Esophagus squamous epithelium (tissue), 5 donors: ENCODE results near the gene TTC39B. TPM values are rescaled to one million over a fixed set of nuclear protein-coding genes. Genes with fewer than 3 reads are reported as not detected.
A peak's percentile ranks its signal among the peaks of the same experiment; 100 is the strongest.
"Not testable (repeated sequence)": the region's sequence is repeated elsewhere in the genome, so short reads cannot be mapped to it uniquely, and the experiment has no call there.

Experiments used
- DNase-seq: peaks from one replicate; lab custom pipeline; 2025; lab: John Stamatoyannopoulos, UW
- H3K27ac ChIP-seq, 4 donors: fragments of 200-600 bp; sonication (generic); one replicate each; pipeline ENCODE4 v1.5.1; 2016 to 2019; ENCODE audit warnings: mild to moderate bottlenecking in 1 of 4
- H3K27me3 ChIP-seq, 4 donors: fragments of 200-600 bp; sonication (generic); 1 replicate in 3 of 4; 2 replicates in 1 of 4; pipeline versions ENCODE4 v1.5.1 to v1.6.0; 2017 to 2021; ENCODE audit warnings: antibody characterized with exemption in 1 of 4
- H3K36me3 ChIP-seq, 3 donors: fragments of 200-600 bp; sonication (generic); one replicate each; pipeline ENCODE4 v1.5.1; 2016 to 2019
- H3K4me1 ChIP-seq, 3 donors: fragments of 200-600 bp; sonication (generic); one replicate each; pipeline ENCODE4 v1.5.1; 2017 to 2019
- H3K4me3 ChIP-seq, 4 donors: fragments of 200-600 bp; sonication (generic); 1 replicate in 3 of 4; 2 replicates in 1 of 4; pipeline ENCODE4 v1.5.1; 2016 to 2019; ENCODE audit warnings: mild to moderate bottlenecking in 2 of 4, moderate library complexity in 1 of 4
- H3K9me3 ChIP-seq, 3 donors: fragments of 200-600 bp; sonication (generic); one replicate each; pipeline ENCODE4 v1.5.1; 2016 to 2019
- POLR2A ChIP-seq, 4 donors: fragments of 450-650 bp; IDR thresholded peaks; one replicate each; pipeline ENCODE4 v1.6.1; 2017; ENCODE audit warnings: antibody characterized with exemption in 4 of 4, mild to moderate bottlenecking in 4 of 4, moderate library complexity in 3 of 4
- WGBS, 2 donors: methylation state at CpG; one replicate each; pipeline ENCODE4 v1.1.5; 2018; 5-methylcytosine and 5-hydroxymethylcytosine counted together
- intact Hi-C: fragments of 100-400 bp; cut with DNase I; formaldehyde crosslinking; loops from one replicate; pipeline ENCODE4 v1.15.0; 2022
- total RNA-seq, 4 donors: library from RNA; depleted of rRNA; stranded (reverse); fragments of >200 nt; gene quantifications; one replicate each; pipeline ENCODE4 v1.1.0, GENCODE V29; 2016
- TF ChIP-seq, protein P1 (sequence below), 6 experiments: fragments of 450-650 bp in 4 of 6; fragments of 200-600 bp in 2 of 6; sonication (generic) in 2 of 6; IDR thresholded peaks; one replicate each; pipeline ENCODE4 v1.5.1; 2016 to 2019; ENCODE audit warnings: antibody characterized with exemption in 6 of 6, mild to moderate bottlenecking in 4 of 6, moderate library complexity in 4 of 6
- donor health status: DM: yes; HTN: yes; CAD: no.

The TTC39B gene
- total RNA-seq, 4 donors from 2014 or later, result 15.8 to 24.3 (median 17.5) TPM

DNA sequence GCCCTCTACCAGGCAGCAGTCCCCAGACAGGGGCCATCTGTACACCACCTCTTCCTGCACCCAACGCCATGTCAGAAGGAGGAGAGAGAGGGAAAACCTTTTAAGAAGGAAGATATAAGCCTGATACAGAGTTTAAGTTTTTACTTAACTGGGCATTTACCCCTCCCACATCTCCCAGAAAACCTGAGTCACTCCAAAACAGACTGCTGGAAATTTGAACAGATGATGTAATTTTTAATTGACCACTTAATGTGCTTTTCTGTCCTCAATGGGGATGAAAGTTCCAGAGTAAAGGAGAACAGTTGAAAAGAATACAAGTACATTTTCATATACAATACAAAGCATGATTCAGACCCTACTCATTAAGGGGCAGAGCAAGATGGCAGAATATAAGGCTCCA lies 63.9 kb downstream of the TTC39B start:
- TF ChIP-seq POLR2A (IDR thresholded peaks at IDR 0.05), result no peak
- TF ChIP-seq, protein P1, sequence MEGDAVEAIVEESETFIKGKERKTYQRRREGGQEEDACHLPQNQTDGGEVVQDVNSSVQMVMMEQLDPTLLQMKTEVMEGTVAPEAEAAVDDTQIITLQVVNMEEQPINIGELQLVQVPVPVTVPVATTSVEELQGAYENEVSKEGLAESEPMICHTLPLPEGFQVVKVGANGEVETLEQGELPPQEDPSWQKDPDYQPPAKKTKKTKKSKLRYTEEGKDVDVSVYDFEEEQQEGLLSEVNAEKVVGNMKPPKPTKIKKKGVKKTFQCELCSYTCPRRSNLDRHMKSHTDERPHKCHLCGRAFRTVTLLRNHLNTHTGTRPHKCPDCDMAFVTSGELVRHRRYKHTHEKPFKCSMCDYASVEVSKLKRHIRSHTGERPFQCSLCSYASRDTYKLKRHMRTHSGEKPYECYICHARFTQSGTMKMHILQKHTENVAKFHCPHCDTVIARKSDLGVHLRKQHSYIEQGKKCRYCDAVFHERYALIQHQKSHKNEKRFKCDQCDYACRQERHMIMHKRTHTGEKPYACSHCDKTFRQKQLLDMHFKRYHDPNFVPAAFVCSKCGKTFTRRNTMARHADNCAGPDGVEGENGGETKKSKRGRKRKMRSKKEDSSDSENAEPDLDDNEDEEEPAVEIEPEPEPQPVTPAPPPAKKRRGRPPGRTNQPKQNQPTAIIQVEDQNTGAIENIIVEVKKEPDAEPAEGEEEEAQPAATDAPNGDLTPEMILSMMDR (IDR thresholded peaks at IDR 0.05), result no peak
- DNase-seq, result no peak
- H3K4me3 ChIP-seq, result no peak overlapping the region
- no peak overlapping the region for H3K27ac ChIP-seq
- peaks cover 0 to 5% (median 0%) of the 10 kb centered on the region in 3 donors for H3K9me3 ChIP-seq
- 89 to 100% methylated on average over 1 of the region's 1 CpG for WGBS, 2 donors
- intact Hi-C loops, result no loop called here
- H3K36me3 ChIP-seq, result no peaks in the 10 kb centered on the region
- H3K27me3 ChIP-seq, result no peaks in the 10 kb centered on the region
- H3K4me1 ChIP-seq, result peaks cover 0 to 20% (median 6%) of the 10 kb centered on the region in 3 donors

DNA sequence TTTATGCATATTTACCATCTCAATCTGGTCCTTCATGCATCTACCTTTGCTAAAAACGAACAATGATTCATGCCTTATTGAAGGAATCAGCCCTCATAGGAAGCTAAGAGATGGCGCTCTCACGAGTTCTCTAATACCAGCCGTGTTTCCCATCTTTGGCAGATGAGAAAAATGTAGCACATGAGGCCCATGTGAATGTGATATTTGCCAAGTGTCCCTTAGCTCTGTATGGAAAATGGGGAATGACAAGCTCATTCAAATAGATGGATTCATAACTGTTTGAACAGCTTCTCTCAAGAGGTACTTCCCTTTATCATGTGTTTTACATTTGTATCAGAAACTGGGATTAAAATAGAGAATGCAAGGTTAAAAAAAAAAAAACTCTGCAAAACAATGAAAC lies 66.1 kb downstream of the TTC39B start:
- Histone ChIP-seq H3K27me3 (no peaks in the 10 kb centered on the region), H3K36me3 (no peaks in the 10 kb centered on the region), H3K27ac (no peak overlapping the region), H3K4me3 (no peak overlapping the region), H3K4me1 (peaks cover 0 to 20% (median 6%) of the 10 kb centered on the region in 3 donors), H3K9me3 (peaks cover 0 to 17% (median 0%) of the 10 kb centered on the region in 3 donors)
- intact Hi-C loops, result no loop called here
- no peak for DNase-seq
- WGBS, 2 donors, result 75 to 94% methylated on average over 4 of the region's 4 CpGs
- no peak for TF ChIP-seq POLR2A (IDR thresholded peaks at IDR 0.05)
- TF ChIP-seq, protein P1 (IDR thresholded peaks at IDR 0.05), result no peak

DNA sequence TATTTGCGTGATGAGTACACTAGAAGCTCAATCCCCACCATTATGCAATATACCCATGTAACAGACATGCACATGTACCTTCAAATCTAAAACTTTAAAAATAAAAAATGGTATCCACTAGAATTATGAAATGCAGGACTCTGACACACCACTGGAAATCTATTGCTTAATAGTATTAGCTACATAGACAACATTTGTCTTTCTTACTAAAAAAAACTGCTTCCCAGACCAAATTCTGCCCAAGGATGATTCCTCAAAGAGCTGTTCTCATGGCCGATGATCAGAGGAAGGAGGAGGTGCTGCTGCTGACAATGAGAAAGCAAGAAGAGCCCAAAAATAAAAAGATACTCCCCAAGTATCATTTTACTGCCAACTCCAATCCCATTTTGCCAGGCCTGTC lies 67.2 kb downstream of the TTC39B start:
- Histone ChIP-seq H3K4me3 (no peak overlapping the region), H3K4me1 (peaks cover 0 to 20% (median 6%) of the 10 kb centered on the region in 3 donors), H3K9me3 (peaks cover 0 to 23% (median 0%) of the 10 kb centered on the region in 3 donors), H3K27me3 (no peaks in the 10 kb centered on the region), H3K27ac (peak overlapping the region in 1 of 4 donors; percentile 40), H3K36me3 (no peaks in the 10 kb centered on the region)
- no peak for TF ChIP-seq POLR2A (IDR thresholded peaks at IDR 0.05)
- TF ChIP-seq, protein P1 (IDR thresholded peaks at IDR 0.05), result no peak
- 73 to 81% methylated on average over 2 of the region's 2 CpGs for WGBS, 2 donors
- intact Hi-C loops, result no loop called here
- no peak for DNase-seq

DNA sequence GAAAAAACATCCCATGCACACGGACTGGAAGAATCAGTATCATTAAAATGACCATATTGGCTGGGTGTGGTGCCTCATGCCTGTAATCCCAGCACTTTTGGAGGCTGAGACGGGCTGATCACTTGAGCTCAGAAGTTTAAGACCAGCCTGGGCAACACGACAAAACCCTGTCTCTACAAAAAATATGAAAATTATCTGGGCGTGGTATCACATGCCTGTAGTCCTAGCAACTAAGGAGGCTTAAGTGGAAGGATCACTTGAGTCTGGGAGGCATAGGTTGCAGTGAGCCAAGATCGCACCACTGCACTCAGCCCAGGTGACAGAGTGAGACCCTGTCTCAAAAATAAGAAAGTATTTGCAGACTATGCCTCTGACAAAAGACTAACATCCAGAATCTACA lies 68.4 kb downstream of the TTC39B start:
- Histone ChIP-seq H3K4me3 (no peak overlapping the region), H3K4me1 (peaks cover 0 to 12% (median 4%) of the 10 kb centered on the region in 3 donors), H3K9me3 (peaks cover 0 to 30% (median 0%) of the 10 kb centered on the region in 3 donors), H3K27ac (no peak overlapping the region), H3K36me3 (no peaks in the 10 kb centered on the region), H3K27me3 (no peaks in the 10 kb centered on the region)
- no peak for DNase-seq
- intact Hi-C loops, result no loop called here
- WGBS, 2 donors, result 74 to 75% methylated on average over 5 of the region's 5 CpGs
- no peak for TF ChIP-seq POLR2A (IDR thresholded peaks at IDR 0.05)
- TF ChIP-seq, protein P1 (IDR thresholded peaks at IDR 0.05), result no peak

DNA sequence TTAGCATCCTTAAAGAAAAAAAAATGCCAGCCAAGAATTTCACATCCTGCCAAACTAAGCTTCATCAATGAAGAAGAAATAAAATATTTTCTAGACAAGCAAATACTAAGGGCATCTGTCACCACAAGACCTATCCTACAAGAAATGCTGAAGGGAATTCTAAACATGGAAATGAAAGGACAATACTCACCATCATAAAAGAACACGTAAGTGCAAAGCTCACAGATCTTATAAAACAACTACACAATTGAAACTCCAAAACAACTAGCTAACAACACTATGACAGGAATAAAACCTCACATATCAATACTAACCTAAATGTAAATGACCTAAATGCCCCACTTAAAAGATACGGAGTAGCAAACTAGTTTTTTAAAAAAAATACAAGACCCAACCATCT lies 71.4 kb downstream of the TTC39B start:
- intact Hi-C loops, result no loop called here
- Histone ChIP-seq H3K27ac (no peak overlapping the region), H3K9me3 (peaks cover 0 to 31% (median 0%) of the 10 kb centered on the region in 3 donors), H3K27me3 (no peaks in the 10 kb centered on the region), H3K4me1 (peaks cover 0 to 4% (median 0%) of the 10 kb centered on the region in 3 donors), H3K36me3 (no peaks in the 10 kb centered on the region), H3K4me3 (no peak overlapping the region)
- 69 to 91% methylated on average over 2 of the region's 2 CpGs for WGBS, 2 donors
- TF ChIP-seq POLR2A (IDR thresholded peaks at IDR 0.05), result no peak
- TF ChIP-seq, protein P1 (IDR thresholded peaks at IDR 0.05), result no peak
- DNase-seq, result no peak

DNA sequence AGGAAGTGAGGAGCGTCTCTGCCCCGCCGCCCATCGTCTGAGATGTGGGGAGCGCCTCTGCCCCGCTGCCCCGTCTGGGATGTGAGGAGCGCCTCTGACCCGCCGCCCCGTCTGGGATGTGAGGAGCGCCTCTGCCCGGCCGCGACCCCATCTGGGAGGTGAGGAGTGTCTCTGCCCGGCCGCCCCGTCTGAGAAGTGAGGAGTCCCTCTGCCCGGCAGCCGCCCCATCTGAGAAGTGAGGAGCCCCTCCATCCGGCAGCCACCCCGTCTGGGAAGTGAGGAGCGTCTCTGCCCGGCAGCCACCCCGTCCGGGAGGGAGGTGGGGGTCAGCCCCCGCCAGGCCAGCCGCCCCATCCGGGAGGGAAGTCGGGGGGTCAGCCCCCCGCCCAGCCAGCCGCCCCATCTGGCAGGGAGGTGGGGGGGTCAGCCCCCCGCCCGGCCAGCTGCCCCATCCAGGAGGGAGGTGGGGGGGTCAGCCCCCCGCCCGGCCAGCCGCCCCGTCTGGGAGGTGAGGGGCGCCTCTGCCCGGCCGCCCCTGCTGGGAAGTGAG lies 73.0 kb downstream of the TTC39B start:
- WGBS, 2 donors, result no CpG with 5 or more reads among the region's 41 CpGs
- H3K4me3 ChIP-seq, H3K4me1 ChIP-seq, H3K27me3 ChIP-seq, intact Hi-C loops, H3K27ac ChIP-seq, DNase-seq, H3K36me3 ChIP-seq: not testable (repeated sequence)
- H3K9me3 ChIP-seq, result peaks cover 0 to 31% (median 0%) of the 10 kb centered on the region in 3 donors

DNA sequence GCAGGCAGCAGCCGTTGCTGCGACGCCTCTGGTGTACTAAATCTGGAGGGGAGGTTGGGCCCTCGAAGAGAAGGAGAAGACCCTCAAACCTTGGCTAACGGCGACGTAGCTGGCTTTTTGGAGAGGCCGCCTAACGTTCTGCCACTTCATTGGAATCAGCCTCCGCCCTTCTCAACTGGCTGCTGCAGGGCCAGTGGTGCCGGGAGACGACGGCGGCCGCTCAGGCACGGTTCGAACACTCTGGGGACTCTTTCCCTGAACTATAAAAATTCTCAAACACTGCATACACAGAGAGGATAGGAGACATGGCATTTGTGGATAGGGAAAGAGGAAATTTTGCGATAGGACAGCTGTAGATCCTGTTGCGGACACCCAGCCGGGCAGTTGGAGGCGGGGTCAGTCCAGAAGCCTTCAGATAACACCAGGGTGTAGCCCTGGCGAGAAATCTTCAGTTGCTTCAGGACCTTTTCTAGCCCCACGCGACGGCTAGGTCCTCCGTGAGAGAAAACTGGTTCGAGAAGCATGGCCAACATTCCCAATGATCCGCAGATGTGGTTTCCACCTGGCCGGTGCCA lies 74.2 kb downstream of the TTC39B start:
- H3K4me3 ChIP-seq, H3K36me3 ChIP-seq, intact Hi-C loops, H3K27me3 ChIP-seq, DNase-seq, H3K27ac ChIP-seq, H3K4me1 ChIP-seq: not testable (repeated sequence)
- peaks cover 0 to 23% (median 0%) of the 10 kb centered on the region in 3 donors for H3K9me3 ChIP-seq
- 95 to 97% methylated on average over 21 to 22 of the region's 29 CpGs for WGBS, 2 donors
